Measurements from ENCODE around the gene XRCC4. TPM values are rescaled to one million over a fixed set of nuclear protein-coding genes. Genes with fewer than 3 reads are reported as not detected.
"Not testable (repeated sequence)": the region's sequence is repeated elsewhere in the genome, so short reads cannot be mapped to it uniquely, and the experiment has no call there.

The XRCC4 gene
- total RNA-seq, 1 donor from 2014 or later, result 6.2 TPM

GRCh38 chr5:83118471-83118870 lies 41.1 kb downstream of the XRCC4 start:
- no peak for ATAC-seq

- ATAC-seq, result no peak
Observed at GRCh38 chr5:83118976-83119375, 41.6 kb downstream of the XRCC4 start.

- ATAC-seq, result no peak
Observed at GRCh38 chr5:83124593-83124992, 47.2 kb downstream of the XRCC4 start.

DNA sequence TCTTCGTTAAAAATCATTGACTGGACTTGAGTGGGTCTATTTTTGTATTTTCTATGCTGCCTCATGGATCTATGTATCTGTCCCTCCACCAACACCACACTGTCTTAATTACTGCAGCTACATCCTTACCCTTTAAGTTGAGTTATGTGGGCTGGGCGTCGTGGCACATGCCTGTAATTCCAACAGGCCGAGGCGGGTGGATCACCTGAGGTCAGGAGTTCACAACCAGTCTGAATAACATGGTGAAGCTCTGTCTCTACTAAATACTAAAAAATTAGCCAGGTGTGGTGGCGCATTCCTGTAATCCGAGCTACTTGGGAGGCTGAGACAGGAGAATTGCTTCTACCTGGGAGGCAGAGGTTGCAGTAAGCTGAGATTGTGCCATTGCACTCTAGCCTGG lies 48.2 kb downstream of the XRCC4 start:
- no peak for ATAC-seq

- ATAC-seq, result no peak
Observed at GRCh38 chr5:83126501-83126900, 49.2 kb downstream of the XRCC4 start.

GRCh38 chr5:83133797-83134196 lies 56.5 kb downstream of the XRCC4 start:
- ATAC-seq, result no peak

- ATAC-seq, result no peak
Observed at GRCh38 chr5:83142526-83142925, 65.2 kb downstream of the XRCC4 start.

GRCh38 chr5:83145241-83145640 lies 67.9 kb downstream of the XRCC4 start:
- ATAC-seq, result no peak

GRCh38 chr5:83145882-83146331 lies 68.6 kb downstream of the XRCC4 start:
- no peak for ATAC-seq

DNA sequence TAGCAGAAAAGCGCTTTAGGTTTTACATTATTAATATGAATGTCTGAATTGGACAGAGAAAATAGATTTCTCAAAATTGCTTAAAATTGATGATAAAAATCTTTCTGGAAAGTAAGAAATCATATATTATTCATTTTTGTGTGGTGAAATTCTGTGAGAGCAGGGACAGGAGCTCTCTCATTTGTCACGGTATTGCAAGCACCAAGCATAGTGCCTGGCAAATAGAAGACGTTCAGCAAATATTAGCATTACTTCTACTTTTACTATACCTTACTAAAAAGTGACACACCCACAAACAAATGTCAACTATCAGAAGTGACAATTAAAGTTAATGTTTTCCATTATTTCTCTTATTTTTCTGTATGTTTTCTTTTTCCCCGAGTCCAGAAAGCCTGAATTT lies 69.1 kb downstream of the XRCC4 start:
- ATAC-seq, result no peak

DNA sequence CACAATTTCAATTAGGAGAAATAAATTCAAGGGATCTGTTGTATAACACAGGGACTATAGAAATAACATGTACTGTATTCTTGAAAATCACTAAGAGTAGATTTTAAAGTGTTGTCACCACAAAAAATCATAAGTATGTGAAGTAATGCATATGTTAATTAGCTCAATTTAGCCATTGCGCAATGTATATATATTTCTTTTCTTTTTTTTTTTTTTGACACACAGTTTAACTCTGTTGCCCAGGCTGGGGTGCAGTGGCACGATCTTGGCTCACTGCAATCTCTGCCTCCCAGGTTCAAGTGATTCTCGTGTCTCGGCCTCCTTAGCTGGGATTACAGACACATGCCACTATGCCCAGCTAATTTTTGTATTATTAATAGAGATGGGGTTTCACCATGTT lies 70.2 kb downstream of the XRCC4 start:
- no peak for ATAC-seq

GRCh38 chr5:83148370-83148769 lies 71.0 kb downstream of the XRCC4 start:
- ATAC-seq, result no peak

DNA sequence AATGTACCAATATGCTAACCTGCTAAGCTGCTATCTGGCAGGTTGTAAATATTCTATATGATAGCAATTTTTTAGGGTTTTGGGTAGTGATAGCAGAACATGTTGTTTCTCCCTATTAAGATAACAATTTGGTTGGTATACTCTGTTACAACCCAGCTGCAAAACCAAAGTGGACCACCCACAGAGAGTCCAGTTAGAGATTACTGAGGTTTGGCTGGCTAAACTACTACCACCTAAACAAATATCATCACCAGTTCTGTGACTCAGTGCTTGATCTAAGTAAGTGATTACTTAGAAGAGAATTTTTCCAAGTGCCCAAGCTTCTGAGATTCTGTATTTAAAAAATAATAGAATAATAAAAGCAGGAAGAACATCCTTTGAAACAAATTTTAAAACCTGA lies 72.3 kb downstream of the XRCC4 start:
- ATAC-seq, result no peak

- no peak for ATAC-seq
Observed at GRCh38 chr5:83151821-83152220, 74.5 kb downstream of the XRCC4 start.

- ATAC-seq, result not testable (repeated sequence)
Observed at GRCh38 chr5:83152996-83153395, 75.6 kb downstream of the XRCC4 start.

GRCh38 chr5:83156001-83156400 lies 78.7 kb downstream of the XRCC4 start:
- ATAC-seq, result no peak

GRCh38 chr5:83157163-83157562 lies 79.8 kb downstream of the XRCC4 start:
- no peak for ATAC-seq

- no peak for ATAC-seq
Observed at GRCh38 chr5:83162601-83163000, 85.3 kb downstream of the XRCC4 start.

- ATAC-seq, result no peak
Observed at GRCh38 chr5:83167538-83167937, 90.2 kb downstream of the XRCC4 start.

- no peak for ATAC-seq
Observed at GRCh38 chr5:83169571-83170337, 92.4 kb downstream of the XRCC4 start.

DNA sequence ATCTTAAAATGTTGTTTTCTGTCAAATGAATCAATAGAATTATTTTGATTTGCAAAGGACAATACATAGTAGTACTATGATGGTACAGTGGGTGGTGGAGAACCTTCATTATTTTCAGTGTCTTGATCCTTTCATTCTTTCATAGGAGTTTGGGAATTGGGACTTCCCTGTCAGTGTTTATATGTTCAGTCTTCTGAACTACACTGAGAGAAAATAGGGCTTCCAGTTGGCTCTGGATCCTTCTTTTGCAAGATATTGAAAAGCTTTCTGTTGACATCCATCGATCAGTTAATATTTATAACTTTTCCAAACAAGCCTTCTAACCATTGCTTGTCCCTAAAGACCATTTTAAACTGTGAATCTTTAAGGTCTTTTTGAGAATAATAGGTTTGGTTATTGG lies 94.7 kb downstream of the XRCC4 start:
- no peak for ATAC-seq

DNA sequence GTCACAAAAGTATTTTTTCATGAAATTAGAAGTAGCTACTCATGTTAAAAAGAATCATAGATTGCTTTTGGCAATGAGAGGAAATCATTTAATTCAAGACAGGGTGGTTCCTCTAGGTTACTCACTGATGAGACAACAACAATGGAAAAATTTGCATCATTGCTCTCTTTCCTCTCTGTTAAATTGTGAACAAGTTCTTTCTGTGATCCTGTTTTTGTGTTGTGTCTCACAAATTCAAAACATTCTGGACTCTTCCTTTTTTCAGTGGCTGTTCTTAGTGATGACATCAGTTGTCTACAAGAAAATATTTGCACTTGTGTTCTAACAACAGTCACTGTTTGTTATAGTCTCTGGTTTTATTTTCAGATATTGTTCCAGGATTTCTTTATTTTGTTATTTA lies 95.3 kb downstream of the XRCC4 start:
- no peak for ATAC-seq

- ATAC-seq, result no peak
Observed at GRCh38 chr5:83173826-83174225, 96.5 kb downstream of the XRCC4 start.

- no peak for ATAC-seq
Observed at GRCh38 chr5:83177803-83178202, 100.5 kb downstream of the XRCC4 start.

DNA sequence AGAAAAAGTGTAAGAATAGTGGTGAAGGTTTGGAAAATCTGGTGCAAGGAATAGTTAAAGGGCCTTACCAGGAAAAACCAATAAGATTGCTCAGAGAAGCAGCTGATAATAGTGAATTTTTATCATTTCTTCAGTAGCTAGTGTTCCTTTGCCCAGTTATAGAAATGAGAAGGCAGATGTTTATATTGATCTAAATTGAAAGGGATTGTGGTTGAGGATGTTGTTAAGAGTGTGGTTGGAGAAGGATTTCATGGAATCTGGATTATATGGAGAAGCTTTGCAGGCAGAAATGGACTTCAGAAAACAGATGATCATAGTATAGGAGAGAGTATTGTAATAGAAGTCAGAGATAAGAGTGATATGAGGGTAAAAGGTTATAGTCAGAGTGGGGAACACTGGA lies 102.6 kb downstream of the XRCC4 start:
- no peak for ATAC-seq
